Activated T-cell treated with anti-CD3 and anti-CD28 coated beads for 24 hours (primary cell): ENCODE results near the gene CD68.
"Not testable (repeated sequence)": the region's sequence is repeated elsewhere in the genome, so short reads cannot be mapped to it uniquely, and the experiment has no call there.

Experiments
- DNase-seq: peaks from one replicate; pipeline ENCODE4 v3.0.0-alpha.2; 2020; ENCODE audit warnings: low read depth

CD68 gene

GRCh38 chr17:7613769-7614424, 34.5 kb downstream of the CD68 start:
- no peak for DNase-seq

- peak; percentile 99 for DNase-seq
Measured at GRCh38 chr17:7614425-7615264, 35.2 kb downstream of the CD68 start, which contains the start of gene FXR2. Gene FXR2, minus strand, starts transcription at chr17:7614897. Its CDS starts 365 bp downstream, at chr17:7614532.

GRCh38 chr17:7615265-7615747, 35.9 kb downstream of the CD68 start:
- DNase-seq, result no peak

- no peak for DNase-seq
Measured at GRCh38 chr17:7618608-7619007, 39.2 kb downstream of the CD68 start.

GRCh38 chr17:7620835-7621234, 41.4 kb downstream of the CD68 start:
- DNase-seq, result no peak

GRCh38 chr17:7623661-7624060, 44.2 kb downstream of the CD68 start:
- DNase-seq, result no peak

GRCh38 chr17:7625749-7626148, 46.3 kb downstream of the CD68 start:
- not testable (repeated sequence) for DNase-seq

- no peak for DNase-seq
Measured at GRCh38 chr17:7626307-7626706, 46.9 kb downstream of the CD68 start.

GRCh38 chr17:7626956-7627249, 47.5 kb downstream of the CD68 start:
- no peak for DNase-seq

GRCh38 chr17:7627250-7628121, 48.0 kb downstream of the CD68 start, which contains the start of gene SAT2:
Gene SAT2, minus strand, starts transcription at chr17:7627821. Its CDS starts 186 bp downstream, at chr17:7627635.
- DNase-seq, result peak; percentile 75

- DNase-seq, result no peak
Measured at GRCh38 chr17:7629939-7630571, 50.6 kb downstream of the CD68 start, which contains the start of gene SHBG. Gene SHBG, plus strand, starts transcription at chr17:7630135. Its CDS starts 38 bp downstream, at chr17:7630173.
